ENCODE results near the gene SLC25A33.

SLC25A33 gene

GRCh38 chr1:9593492-9594465 is 54.5 kb downstream of the SLC25A33 start:
- no peak overlapping the region for H3K4me3 Mint-ChIP-seq
- ATAC-seq (replicated peaks; ENCODE audit: extremely low read depth, poor library complexity, severe bottlenecking) (no peak), DNase-seq (ENCODE audit: low spot score in 2 of 2) (no peak)

GRCh38 chr1:9594471-9595155 is 55.3 kb downstream of the SLC25A33 start:
- H3K4me1 Mint-ChIP-seq = peaks cover 11% of the 10 kb centered on the region
- no peak for DNase-seq (ENCODE audit: low spot score in 2 of 2)
- H3K27me3 Mint-ChIP-seq = no peaks in the 10 kb centered on the region
- peaks cover 9% of the 10 kb centered on the region for H3K36me3 Mint-ChIP-seq (ENCODE audit: insufficient read depth)
- no peak overlapping the region for H3K27ac Mint-ChIP-seq (ENCODE audit: low read depth)
- no peak overlapping the region for H3K4me3 Mint-ChIP-seq
- no peaks in the 10 kb centered on the region for H3K9me3 Mint-ChIP-seq
- no peak for ATAC-seq (replicated peaks; ENCODE audit: extremely low read depth, poor library complexity, severe bottlenecking)

More at GRCh38 chr1:9593492-9594465, 54.5 kb downstream of the SLC25A33 start:
- H3K27me3 Mint-ChIP-seq = no peaks in the 10 kb centered on the region
- H3K27ac Mint-ChIP-seq (ENCODE audit: low read depth) = peak overlapping the region; percentile 79
- no peaks in the 10 kb centered on the region for H3K9me3 Mint-ChIP-seq
- peaks cover 14% of the 10 kb centered on the region for H3K4me1 Mint-ChIP-seq
- peaks cover 8% of the 10 kb centered on the region for H3K36me3 Mint-ChIP-seq (ENCODE audit: insufficient read depth)

GRCh38 chr1:9595156-9595967 is 56.1 kb downstream of the SLC25A33 start:
- Mint-ChIP-seq H3K4me3 (no peak overlapping the region), H3K27me3 (no peaks in the 10 kb centered on the region), H3K4me1 (peaks cover 6% of the 10 kb centered on the region), H3K27ac (ENCODE audit: low read depth) (no peak overlapping the region), H3K9me3 (no peaks in the 10 kb centered on the region), H3K36me3 (ENCODE audit: insufficient read depth) (peaks cover 9% of the 10 kb centered on the region)
- ATAC-seq (replicated peaks; ENCODE audit: extremely low read depth, poor library complexity, severe bottlenecking) (no peak), DNase-seq (ENCODE audit: low spot score in 2 of 2) (no peak)

GRCh38 chr1:9595968-9596340 is 56.7 kb downstream of the SLC25A33 start:
- no peak overlapping the region for H3K27ac Mint-ChIP-seq (ENCODE audit: low read depth)
- peaks cover under 1% of the 10 kb centered on the region for H3K4me1 Mint-ChIP-seq
- H3K36me3 Mint-ChIP-seq (ENCODE audit: insufficient read depth) = peaks cover 10% of the 10 kb centered on the region
- DNase-seq (ENCODE audit: low spot score in 2 of 2) (no peak), ATAC-seq (replicated peaks; ENCODE audit: extremely low read depth, poor library complexity, severe bottlenecking) (no peak)
- H3K4me3 Mint-ChIP-seq = no peak overlapping the region
- H3K9me3 Mint-ChIP-seq = no peaks in the 10 kb centered on the region
- no peaks in the 10 kb centered on the region for H3K27me3 Mint-ChIP-seq

GRCh38 chr1:9596415-9597123 is 57.3 kb downstream of the SLC25A33 start:
- Mint-ChIP-seq H3K4me1 (no peaks in the 10 kb centered on the region), H3K27me3 (no peaks in the 10 kb centered on the region), H3K4me3 (no peak overlapping the region), H3K9me3 (no peaks in the 10 kb centered on the region), H3K36me3 (ENCODE audit: insufficient read depth) (peaks cover 10% of the 10 kb centered on the region), H3K27ac (ENCODE audit: low read depth) (no peak overlapping the region)
- DNase-seq (ENCODE audit: low spot score in 2 of 2) (no peak), ATAC-seq (replicated peaks; ENCODE audit: extremely low read depth, poor library complexity, severe bottlenecking) (no peak)

GRCh38 chr1:9597361-9598315 is 58.4 kb downstream of the SLC25A33 start:
- Mint-ChIP-seq H3K9me3 (no peaks in the 10 kb centered on the region), H3K27ac (ENCODE audit: low read depth) (no peak overlapping the region)
- no peak for ATAC-seq (replicated peaks; ENCODE audit: extremely low read depth, poor library complexity, severe bottlenecking)

GRCh38 chr1:9598316-9598700 is 59.0 kb downstream of the SLC25A33 start:
- Mint-ChIP-seq H3K27ac (ENCODE audit: low read depth) (no peak overlapping the region), H3K4me1 (no peaks in the 10 kb centered on the region), H3K36me3 (ENCODE audit: insufficient read depth) (peaks cover 15% of the 10 kb centered on the region), H3K9me3 (no peaks in the 10 kb centered on the region), H3K27me3 (no peaks in the 10 kb centered on the region), H3K4me3 (no peak overlapping the region)
- ATAC-seq (replicated peaks; ENCODE audit: extremely low read depth, poor library complexity, severe bottlenecking) = no peak
- DNase-seq (ENCODE audit: low spot score in 2 of 2) = no peak

More at GRCh38 chr1:9597361-9598315, 58.4 kb downstream of the SLC25A33 start:
- Mint-ChIP-seq H3K4me1 (no peaks in the 10 kb centered on the region), H3K36me3 (ENCODE audit: insufficient read depth) (peaks cover 14% of the 10 kb centered on the region), H3K27me3 (no peaks in the 10 kb centered on the region), H3K4me3 (no peak overlapping the region)
- DNase-seq (ENCODE audit: low spot score in 2 of 2) = no peak

GRCh38 chr1:9599741-9600140 is 60.5 kb downstream of the SLC25A33 start:
- DNase-seq (ENCODE audit: low spot score in 2 of 2) = no peak
- no peak overlapping the region for H3K4me3 Mint-ChIP-seq
- peaks cover 16% of the 10 kb centered on the region for H3K36me3 Mint-ChIP-seq (ENCODE audit: insufficient read depth)
- H3K9me3 Mint-ChIP-seq = no peaks in the 10 kb centered on the region
- H3K27me3 Mint-ChIP-seq = no peaks in the 10 kb centered on the region
- no peaks in the 10 kb centered on the region for H3K4me1 Mint-ChIP-seq
- no peak overlapping the region for H3K27ac Mint-ChIP-seq (ENCODE audit: low read depth)
- ATAC-seq (replicated peaks; ENCODE audit: extremely low read depth, poor library complexity, severe bottlenecking) = no peak

- Mint-ChIP-seq H3K27me3 (no peaks in the 10 kb centered on the region), H3K4me3 (no peak overlapping the region), H3K4me1 (no peaks in the 10 kb centered on the region), H3K9me3 (no peaks in the 10 kb centered on the region), H3K27ac (ENCODE audit: low read depth) (no peak overlapping the region), H3K36me3 (ENCODE audit: insufficient read depth) (peaks cover 18% of the 10 kb centered on the region)
- no peak for DNase-seq (ENCODE audit: low spot score in 2 of 2)
- ATAC-seq (replicated peaks; ENCODE audit: extremely low read depth, poor library complexity, severe bottlenecking) = no peak
Observed at GRCh38 chr1:9600861-9601834, 61.9 kb downstream of the SLC25A33 start.

GRCh38 chr1:9601942-9602793 is 62.9 kb downstream of the SLC25A33 start:
- H3K9me3 Mint-ChIP-seq = no peaks in the 10 kb centered on the region
- H3K27me3 Mint-ChIP-seq = no peaks in the 10 kb centered on the region
- DNase-seq (ENCODE audit: low spot score in 2 of 2) (no peak), ATAC-seq (replicated peaks; ENCODE audit: extremely low read depth, poor library complexity, severe bottlenecking) (no peak)
- no peak overlapping the region for H3K4me3 Mint-ChIP-seq
- peaks cover 19% of the 10 kb centered on the region for H3K36me3 Mint-ChIP-seq (ENCODE audit: insufficient read depth)
- no peak overlapping the region for H3K27ac Mint-ChIP-seq (ENCODE audit: low read depth)
- no peaks in the 10 kb centered on the region for H3K4me1 Mint-ChIP-seq
